ENCODE results near the gene HUNK.

DNA sequence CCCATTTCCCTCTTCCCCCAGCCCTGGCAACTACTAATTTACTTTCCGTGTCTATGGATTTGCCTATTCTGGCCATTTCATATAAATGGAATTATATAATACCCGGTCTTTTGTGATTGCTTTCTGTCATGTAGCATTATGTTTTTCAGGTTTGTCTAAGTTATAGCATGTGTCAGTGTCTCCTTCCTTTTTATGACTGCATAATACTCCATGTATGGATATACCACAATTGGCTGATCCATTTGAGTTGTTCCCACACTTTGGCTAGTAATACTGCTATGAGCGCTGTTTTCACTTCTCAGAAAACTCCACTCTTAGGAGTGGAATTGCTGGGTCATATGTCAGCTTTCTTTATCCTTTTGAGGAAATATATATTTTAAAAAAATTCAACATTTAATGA lies 53.7 kb downstream of the HUNK start:
- no peak for TF ChIP-seq EZH2 (IDR thresholded peaks at IDR 0.05; ENCODE audit: borderline replicate concordance, insufficient read depth, low read depth, low read length, poor library complexity, severe bottlenecking)
- TF ChIP-seq, protein P1, sequence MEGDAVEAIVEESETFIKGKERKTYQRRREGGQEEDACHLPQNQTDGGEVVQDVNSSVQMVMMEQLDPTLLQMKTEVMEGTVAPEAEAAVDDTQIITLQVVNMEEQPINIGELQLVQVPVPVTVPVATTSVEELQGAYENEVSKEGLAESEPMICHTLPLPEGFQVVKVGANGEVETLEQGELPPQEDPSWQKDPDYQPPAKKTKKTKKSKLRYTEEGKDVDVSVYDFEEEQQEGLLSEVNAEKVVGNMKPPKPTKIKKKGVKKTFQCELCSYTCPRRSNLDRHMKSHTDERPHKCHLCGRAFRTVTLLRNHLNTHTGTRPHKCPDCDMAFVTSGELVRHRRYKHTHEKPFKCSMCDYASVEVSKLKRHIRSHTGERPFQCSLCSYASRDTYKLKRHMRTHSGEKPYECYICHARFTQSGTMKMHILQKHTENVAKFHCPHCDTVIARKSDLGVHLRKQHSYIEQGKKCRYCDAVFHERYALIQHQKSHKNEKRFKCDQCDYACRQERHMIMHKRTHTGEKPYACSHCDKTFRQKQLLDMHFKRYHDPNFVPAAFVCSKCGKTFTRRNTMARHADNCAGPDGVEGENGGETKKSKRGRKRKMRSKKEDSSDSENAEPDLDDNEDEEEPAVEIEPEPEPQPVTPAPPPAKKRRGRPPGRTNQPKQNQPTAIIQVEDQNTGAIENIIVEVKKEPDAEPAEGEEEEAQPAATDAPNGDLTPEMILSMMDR (IDR thresholded peaks at IDR 0.05) = no peak

All from B cell (primary cell).